TTC549 (cell line): ENCODE results near the gene PLK1.
"Not testable (repeated sequence)": the region's sequence is repeated elsewhere in the genome, so short reads cannot be mapped to it uniquely, and the experiment has no call there.

Experiments used
- FAIRE-seq: peaks from 2 replicates; lab custom pipeline; 2012; peaks lifted over from hg19 to GRCh38; lab: Jason Lieb, UNC

PLK1 gene

GRCh38 chr16:23710504-23710903 lies 31.8 kb downstream of the PLK1 start:
- FAIRE-seq, result no peak

DNA sequence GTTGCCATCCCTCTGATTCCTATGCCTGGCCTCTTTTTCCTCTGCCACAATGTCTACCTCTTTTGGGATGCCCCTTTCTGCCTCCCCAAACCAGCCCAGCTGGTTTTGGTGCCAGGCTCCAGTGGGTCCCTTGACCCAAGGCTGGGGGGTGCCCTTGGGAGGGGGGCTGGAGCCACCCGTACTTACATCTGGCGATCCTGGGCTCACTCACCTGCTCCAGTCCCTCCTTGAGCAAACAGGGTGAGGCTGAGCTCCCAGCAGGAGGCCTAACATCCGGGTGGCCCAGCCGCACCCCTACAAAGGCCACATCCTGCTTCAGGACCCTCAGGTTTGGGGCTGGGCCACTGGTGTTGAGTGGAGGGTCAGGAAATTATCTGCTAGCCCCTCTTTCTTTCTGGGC lies 33.1 kb downstream of the PLK1 start:
- no peak for FAIRE-seq

DNA sequence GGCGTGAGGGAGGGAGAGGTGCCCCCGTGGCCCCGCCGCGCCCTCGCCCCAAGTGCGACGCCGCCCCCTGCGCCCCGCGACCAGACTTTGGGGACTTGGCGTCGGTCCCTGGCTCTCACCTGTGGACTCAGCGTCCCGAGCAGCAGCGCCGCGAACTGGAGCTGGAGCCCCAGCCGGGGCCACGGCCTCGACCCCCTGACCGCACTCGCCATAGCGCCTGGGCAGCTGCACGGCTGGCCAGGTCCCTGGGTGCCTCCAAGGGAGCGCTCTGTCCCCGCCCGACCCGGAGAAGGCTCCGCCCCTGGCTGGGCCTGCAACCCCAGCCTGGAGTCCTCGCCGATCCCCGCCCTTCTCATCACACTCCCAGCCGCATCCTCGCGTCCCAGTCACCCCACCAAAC lies 34.3 kb downstream of the PLK1 start, which contains the start of gene ERN2:
Gene ERN2, minus strand, starts transcription at position 247 of the 400 bp plus-strand sequence. Its CDS starts 35 bp downstream, at position 212.
- no peak for FAIRE-seq

DNA sequence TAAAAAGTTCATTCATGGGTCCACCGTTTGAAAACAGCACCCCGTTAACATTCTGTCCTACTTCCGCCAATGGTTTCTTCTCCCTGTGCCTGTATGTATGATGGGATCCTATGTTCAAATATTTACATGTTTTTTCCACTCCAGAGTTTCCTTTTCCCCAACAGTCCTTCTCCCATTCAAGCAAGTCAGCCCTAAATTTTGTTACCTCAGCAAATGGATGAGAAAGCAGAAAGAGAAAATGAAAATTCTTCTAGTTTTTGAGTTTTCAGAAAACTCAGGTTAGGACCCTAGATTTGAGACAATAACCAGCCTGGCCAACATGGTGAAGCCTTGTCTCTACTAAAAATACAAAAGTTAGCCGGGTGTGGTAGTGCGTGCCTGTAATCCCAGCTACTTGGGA lies 37.8 kb downstream of the PLK1 start:
- no peak for FAIRE-seq

GRCh38 chr16:23722613-23723240 lies 44.0 kb downstream of the PLK1 start:
- not testable (repeated sequence) for FAIRE-seq

- FAIRE-seq, result no peak
Observed at GRCh38 chr16:23724096-23724784, 45.6 kb downstream of the PLK1 start.

GRCh38 chr16:23724785-23725131 lies 46.1 kb downstream of the PLK1 start:
- no peak for FAIRE-seq

- no peak for FAIRE-seq
Observed at GRCh38 chr16:23726710-23727109, 48.0 kb downstream of the PLK1 start.

GRCh38 chr16:23728112-23728477 lies 49.4 kb downstream of the PLK1 start:
- FAIRE-seq, result no peak

- FAIRE-seq, result no peak
Observed at GRCh38 chr16:23729503-23730424, 51.1 kb downstream of the PLK1 start.

DNA sequence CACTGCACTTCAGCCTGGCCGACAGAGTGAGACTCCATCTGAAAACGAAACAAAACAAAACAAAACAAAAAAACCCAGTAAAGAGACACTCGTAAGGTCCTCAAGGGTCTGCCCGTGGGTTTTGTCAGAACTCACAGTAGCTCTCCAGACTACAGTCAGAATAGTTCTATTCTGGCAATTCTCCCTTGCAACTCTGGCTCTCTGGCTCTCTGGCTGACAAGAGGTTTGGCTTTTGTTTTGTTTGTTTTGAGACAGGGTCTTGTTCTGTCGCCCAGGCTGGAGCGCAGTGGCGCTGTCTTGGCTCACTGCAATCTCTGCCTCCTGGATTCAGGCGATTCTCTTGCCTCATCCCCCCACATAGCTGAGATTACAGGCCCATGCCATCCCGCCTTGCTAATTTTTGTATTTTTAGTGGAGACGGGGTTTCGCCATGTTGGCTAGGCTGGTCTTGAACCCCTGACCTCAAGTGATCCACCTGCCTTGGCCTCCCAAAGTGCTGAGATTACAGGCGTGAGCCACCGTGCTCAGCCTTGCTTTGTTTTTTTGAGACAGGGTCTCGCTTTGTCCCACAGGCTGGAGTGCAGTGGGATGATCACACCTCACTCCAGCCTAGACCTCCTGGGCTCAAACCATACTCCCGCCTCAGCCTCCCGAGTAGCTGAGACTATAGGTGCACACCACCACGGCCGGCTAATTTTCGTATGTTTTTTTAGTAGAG lies 55.6 kb downstream of the PLK1 start:
- FAIRE-seq, result no peak

DNA sequence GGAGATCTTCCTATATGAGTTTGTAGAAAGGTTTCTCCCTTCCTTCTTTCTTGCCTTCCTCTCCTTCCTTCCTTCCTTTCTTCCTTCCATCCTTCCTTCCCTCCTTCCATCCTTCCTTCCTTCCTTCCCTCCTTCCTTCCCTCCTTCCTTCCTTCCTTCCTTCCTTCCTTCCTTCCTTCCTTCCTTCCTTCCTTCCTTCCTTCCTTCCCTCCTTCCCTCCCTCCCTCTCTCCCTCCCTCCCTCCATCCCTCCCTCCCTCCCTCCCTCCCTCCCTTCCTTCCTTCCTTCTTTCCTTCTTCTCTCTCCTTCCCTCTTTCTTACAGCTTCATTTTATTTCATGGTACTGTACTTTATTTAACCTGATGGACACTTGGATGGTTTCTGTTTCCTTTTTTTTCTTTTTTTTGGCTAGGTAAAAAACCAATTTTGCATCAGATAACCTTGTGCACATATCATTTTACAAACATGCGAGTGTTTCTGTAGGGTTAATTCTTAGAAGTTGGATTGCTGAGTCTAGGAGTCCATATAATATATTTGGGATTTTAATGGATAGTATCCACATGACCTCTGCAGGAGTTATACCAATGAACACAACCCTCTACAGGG lies 58.8 kb downstream of the PLK1 start:
- FAIRE-seq, result not testable (repeated sequence)

GRCh38 chr16:23739516-23739915 lies 60.8 kb downstream of the PLK1 start:
- FAIRE-seq, result no peak
